GM18499 (cell line): Measurements from ENCODE around the gene TRMT1.

ENCODE experiments used
- ATAC-seq: cut with Tn5 transposase; IDR thresholded peaks from one replicate; pipeline ENCODE4 v1.9.1; 2021; ENCODE audit warnings: moderate number of reproducible peaks; ENCODE audit not compliant: insufficient read depth, unreplicated experiment

The TRMT1 gene

DNA sequence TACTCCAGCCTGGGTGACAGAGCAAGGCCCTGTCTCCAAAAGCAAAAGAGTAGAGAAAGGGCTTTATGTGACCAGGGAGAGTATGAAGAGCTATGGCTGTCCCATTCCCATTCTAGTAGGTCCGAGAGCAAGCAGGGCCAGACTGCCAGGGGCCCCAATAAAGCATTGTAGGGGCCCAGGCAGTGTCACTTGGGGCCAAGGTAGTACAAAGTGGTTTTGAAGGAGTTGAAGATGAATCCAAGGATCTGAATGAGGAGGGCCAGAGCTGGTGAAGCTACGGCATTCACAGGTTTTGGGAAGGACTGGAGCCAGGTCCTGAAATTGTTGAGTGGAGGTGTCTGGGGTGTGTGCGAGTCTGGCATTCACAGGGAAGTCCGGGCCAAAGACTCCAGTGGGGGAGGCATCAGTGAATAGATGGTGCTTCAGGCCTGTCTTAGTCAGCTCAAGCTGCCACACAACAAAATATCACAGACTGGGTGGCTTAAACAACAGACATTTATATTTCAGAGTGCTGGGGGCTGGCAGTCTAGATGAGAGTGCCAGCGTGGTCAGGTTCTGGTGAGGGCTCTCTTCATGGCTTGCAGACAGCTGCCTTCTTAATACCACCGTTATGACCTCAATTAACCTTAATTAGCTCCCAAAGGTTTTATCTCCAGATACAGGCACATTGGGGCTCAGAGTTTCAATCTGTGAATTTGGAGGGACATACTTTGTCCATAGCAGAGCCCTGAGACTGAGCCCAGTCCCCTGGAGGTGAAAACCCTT is 11.5 kb upstream of the TRMT1 start:
- no peak for ATAC-seq

DNA sequence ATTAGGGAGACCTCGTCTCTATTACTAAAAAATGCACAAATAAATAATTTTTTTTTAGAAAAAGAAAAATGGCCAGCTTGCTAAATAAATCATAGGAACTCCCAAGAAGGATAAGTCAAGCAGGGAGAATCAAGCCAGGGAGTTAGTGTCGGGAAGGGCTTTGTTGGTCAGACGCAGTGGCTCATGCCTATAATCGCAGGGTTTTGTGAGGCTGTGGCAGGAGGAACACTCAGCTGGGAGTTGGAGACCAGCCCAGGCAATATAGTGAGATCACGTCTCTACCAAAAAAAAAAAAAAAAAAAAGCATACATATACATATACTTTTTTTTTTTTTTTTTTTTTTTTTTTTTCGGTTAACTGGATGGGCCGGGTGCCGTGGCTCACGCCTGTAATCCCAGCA is 10.5 kb upstream of the TRMT1 start:
- ATAC-seq: no peak

DNA sequence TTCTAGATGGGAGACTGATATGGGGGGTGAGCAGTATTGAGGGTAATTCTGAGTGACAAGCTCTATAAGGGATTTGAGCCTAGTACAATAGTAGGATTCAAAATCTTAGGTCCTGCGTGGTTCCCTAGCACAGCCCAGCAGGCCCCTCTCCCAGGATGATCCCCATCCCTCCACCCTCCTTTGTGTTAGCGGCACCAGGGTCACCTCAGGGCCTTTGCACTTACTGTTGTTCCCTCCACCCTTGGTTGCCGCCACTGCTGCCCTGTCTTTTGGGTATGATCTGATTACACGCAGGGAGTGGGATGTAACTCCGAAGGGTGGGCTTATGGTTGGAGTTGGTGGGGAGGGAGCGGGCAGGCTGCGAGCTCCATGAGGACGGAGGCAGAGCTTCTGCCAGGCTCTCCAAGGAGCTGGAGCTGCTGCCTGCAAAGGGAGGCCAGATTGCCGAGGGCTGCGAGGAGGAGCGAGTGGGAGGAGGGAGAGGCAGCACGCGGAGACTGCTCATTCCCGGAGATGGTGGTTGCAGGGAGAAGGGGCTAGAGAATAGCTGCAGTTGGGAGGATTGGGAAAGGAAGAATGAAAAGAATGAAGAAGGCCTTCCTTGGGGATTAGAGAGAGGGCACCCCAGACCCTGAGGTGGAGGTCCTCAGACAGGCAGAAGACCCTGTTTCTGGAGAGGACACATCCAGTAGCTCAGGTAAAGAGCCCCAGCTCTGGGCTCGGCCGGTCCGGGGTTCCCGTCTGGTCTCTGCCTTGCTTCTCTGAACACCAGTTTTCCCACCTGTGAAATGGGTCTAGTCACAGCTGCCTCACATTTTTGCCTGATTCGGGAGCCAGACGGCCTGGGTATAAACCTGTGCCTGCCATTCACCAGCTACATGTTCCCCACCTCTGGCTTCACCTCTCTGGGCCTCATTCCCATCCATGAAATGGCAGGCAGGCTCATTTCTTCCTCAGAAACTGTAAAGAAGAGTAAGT is 6.7 kb upstream of the TRMT1 start:
- ATAC-seq: no peak

DNA sequence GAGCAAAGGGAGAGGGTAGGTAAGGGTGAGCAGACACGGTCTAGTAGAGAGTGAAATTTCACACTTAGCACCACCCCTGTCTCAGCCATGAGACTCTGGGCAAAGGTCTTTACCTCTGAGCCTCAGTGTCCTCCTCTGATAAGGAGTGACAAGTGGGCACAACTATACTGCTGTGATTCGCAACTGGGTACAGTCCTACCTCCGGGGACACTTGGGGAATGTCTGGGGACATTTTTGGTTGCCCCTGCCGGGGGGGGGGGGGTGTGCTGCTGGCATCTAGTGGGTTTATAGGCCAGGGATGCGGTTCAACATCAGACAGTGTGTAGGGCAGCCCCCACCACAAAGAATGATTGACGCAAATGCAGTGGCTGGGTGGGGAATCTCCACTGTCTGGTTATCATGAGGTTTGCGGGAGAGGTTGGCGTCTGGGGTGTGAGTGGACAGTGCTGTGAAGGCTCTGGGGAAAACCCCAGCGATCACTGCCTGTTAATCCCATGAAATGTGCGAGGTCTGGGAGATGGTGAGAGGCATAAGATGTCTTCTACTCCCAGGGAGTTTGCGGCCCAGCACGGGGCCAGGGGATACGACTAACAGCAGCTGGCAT is 5.8 kb upstream of the TRMT1 start:
- ATAC-seq: no peak

DNA sequence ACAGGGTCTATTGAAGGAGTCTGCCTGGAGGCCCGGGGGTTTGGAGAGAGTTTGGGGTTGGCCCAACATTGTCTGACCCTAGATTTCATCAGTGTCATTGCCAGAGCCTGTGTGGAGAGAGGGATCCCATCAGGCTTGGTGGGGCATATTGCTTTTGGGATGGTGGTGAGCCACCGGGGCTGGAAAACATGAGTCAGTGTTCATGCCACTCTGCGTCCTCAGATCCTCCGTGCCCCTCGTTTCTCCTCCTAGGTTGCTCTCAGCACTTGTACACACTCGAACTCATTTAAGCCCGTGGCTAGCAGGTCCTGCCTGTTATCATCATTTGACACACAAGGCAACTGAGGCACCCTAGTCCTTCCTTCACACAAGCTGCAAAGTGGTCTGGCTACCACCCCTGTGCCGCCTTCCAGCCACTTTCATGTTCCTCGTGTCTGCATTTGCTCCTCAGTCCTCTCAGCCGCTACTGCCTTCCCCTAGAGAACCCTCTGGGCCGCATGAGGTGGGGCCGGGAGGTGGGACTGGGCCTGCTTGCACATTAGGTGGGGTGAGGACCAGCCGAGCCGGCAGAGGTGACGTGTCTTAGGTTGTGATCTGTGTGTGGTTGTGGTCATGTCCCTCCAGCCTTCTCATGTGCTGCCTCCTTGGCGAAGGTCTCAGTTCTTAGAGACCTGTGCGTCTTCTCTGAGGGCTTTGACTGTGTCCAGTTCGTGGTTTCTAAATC is 5.2 kb upstream of the TRMT1 start:
- ATAC-seq: no peak

DNA sequence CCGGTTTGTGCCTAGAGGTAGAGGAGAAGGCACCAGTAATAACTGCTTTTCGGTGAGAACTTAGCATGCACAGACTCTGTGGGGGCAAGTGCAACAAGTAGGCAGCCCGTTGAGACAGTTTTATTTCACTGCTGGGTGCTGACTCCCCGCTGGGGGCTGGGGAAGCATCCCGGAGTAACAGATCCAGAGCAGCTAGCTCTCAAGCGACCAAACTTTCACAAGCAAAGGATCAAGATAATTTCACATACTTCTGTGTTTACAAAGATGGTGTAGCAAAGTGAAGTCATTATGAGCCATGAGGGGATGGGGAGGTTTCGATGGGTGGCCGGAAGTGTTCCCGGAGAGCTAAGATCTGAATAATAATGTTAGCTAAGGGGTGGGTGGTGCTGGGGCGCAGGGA is 4.3 kb upstream of the TRMT1 start:
- no peak for ATAC-seq

DNA sequence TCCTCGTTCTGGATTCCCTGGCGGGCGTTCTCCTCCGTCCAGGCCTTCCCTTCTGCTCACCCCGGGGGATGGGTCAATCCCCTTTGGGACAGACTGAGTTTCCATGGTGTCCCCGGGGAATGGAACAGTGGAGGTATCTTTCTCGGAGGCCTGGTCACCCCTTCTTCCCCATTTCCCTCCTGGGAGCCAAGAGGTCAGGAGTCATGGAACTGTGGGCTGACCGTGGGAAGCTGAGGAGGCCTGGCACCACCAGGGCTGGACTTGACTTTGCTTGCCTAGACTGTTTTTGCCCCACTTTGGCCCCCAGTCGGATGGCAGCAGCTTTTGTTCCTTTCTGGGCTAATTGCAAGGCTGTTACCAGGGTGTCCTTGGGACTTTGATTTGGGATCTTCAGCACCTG is 3.5 kb upstream of the TRMT1 start:
- ATAC-seq: no peak

DNA sequence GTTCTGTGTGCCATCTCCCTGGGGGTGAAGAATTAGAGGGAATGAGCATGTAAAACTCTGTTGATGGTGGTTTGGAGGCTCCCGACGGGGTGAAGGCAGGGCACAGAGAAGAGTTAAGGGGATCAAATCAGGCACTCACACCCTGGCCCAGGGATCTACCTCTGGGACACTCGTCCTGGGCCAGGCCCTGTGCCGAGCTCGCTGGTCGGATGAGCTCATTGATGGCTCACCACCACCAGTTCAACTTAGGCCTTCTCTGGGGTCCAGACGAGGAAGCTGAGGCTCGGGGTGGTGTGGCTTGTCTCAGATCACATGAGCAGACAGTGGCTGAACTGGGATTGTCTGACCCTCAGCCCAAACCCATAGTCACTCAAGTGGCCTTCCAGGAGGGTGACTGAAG is 3.1 kb upstream of the TRMT1 start:
- ATAC-seq: no peak

DNA sequence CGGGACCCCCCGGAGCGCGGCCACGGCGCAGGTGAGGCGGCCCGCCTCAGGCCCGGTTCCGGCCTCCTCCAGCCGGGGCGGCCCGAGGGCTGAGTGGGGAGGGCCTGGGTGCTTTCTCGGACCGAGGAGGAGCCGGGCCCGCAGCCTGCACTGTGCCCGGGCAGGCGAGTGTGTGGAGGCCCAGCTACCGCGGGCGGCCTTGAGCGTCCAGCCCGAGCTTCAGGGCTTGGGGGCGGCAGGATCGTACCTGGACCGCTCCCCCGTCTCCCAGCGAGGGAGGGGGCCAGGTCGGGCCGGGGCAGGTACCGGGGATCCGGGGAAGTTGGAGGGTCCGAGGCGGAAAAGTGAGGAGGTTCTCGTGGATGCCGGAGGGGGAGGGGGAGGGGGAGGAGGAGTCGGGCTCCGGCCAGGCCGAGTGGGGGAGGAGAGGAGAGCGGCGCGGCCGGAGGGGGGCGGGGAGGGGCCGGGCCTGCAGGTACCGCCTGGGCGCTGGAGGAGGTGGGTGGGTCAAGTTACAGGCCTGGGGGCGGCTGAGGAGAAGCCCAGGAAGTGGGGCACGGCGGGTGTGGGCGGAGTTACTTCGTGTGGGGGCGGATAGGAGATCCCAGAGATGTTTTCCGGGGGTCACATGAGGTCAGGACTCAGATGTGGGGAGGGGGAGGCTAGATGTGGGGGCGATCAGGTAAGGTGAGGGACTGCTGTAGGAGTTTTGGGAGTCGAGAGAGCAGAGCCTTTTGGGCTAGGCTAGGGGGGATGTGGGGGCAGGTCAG is 2.1 kb upstream of the TRMT1 start:
- no peak for ATAC-seq

DNA sequence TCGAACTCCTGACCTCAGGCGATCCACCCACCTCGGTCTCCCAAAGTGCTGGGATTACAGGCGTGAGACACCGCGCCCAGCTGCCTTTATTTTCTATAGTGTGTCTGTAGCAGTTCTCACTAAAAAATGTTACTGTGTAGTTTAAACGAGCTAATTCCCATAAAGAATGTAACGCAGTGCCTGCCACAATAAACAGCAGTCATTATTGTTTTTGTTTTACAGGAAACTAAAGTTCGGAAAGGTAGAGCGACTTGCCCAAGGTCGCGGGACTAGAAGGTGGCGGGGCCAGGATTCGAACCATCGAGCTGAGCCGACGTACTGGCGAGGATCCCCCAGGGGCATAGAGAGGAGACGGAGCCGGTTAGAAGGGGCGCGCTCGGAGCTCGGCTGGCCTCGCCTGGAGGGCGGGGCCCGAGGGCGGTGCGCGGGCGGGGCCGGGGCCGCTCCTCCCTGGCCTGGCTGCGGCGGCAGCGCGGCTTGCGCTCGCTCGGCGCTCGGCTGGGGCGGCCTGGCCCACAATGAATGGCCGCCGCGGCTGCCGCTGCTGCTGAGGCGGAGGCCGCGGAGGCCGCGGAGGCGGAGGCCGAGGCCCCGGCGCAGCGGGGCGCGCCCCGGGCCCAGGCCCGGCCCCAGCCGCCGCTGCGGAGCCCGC is 1.4 kb upstream of the TRMT1 start, which contains the start of gene NACC1:
TSS of gene NACC1 (plus strand) at position 493 of the 652 bp plus-strand sequence. CDS start 16,944 bp downstream, outside the sequence.
- ATAC-seq: no peak

DNA sequence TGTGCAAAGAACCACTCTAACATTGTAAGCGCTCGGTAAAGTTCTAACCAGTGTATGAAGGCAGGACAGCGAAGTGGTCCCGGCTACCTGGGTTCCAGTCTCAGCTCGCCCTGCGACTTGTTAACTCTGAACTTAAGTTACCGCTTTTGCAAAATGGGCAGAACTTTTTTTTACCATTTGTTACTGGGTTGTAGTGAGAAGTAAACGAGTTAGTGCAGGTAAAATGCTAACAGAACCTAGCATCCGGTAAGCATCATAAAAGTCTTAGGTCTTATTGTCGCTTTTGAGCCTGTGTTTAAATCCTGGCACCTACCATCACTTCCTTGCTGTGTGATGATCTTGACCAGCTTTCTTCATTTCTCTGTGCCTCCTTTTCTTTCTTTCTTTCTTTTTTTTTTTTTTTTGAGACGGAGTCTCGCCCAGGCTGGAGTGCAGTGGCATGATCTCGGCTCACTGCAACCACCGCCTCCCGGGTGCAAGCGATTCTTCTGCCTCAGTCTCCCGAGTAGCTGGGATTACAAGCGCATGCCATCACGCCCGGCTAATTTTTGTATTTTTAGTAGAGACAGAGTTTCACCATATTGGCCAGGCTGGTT is 734 bp upstream of the TRMT1 start:
- ATAC-seq: no peak

DNA sequence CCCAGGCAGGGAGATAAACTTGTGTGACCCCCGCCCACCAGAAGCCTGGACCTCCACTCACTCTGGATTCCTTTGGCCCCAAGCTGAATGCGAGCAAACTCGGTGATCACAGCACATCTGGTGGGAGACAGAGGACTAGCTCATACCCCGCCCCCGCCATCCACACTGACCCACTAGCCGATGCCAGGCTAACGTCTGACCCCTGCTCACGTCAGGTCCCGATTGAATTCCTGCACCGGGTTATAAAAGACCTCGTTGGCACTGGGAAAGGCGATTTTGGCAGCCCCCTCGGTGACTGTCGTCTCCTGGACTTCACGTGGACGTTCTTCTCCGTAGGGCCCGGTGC is 631 bp downstream of the TRMT1 start:
- no peak for ATAC-seq

DNA sequence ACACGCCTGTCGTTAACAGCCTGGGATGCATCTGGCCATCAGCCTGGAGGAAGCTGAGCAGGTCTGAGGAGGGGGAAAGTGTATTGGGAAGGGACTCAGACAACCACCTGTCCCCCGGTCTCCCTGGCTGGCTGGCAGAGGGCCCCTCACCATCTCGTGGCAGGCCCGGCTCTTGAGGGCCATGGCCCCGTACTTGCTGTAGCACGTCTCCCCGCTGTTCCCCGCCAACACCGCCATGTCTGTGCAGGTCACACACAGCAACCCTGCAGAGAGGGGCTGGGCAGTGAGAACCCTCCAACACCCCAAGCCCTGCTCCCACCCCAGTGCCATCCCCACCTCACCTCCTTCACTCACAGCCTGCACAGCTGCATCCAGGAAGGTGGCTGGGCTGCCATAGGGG is 4.0 kb downstream of the TRMT1 start:
- no peak for ATAC-seq

DNA sequence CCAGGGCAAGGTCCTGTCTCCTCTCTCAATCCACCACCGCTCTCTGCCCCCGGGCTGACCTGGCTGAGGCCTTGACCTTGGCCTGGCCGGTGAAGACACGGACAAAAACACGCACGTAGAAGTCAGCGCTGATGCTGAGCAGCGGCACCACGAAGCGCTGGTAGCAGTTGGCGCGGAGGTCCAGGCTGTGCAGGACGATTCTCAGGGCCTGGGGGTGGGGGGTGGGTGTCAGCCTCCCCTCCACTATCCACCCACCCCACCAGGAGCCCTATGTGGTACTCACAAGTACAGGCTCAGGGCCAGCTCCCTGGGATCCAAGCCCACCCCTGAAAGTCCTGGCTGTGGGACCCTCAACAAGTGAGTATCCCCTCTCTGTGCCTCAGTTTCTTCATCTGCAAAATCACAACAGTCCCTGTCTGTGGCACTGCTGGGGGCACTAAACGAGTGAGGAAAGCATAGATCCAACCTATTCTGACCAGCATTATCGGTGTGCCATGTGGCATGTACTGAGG is 6.4 kb downstream of the TRMT1 start:
- no peak for ATAC-seq

DNA sequence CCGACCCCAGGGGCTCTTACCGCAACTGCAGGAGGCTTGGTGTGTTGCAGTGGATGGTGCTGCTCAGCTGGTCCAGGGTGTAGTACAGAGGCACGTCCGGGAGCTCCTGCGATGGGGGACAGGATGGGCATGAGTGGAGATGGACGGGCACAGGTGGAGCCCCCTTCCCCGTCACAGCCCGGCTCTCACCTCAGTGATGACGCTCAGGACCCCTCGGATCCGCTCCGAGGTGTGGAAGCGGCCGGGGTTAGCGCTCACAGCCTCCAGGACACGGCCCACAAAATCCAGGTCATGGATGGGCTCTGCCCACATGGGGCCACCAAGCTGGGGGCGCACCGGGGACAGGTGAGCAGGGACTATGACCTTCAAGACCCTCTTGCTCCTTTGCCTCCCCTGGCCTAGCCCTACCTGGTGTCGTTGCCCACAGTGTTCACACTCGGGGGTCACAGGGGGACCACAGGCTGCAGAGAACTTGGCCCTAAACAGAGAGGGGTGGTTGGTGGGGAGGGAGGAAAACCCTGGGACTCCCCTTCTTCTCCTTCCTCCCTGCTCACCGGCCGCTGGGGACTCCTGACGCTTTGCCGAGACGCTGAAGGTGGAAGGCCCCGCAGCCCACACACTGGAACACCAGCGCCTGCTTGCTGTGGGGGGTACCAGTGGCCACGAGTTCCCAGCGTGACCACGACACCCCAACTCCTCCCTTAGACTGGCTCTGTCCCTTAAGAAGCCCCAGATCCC is 7.0 kb downstream of the TRMT1 start:
- ATAC-seq: no peak

DNA sequence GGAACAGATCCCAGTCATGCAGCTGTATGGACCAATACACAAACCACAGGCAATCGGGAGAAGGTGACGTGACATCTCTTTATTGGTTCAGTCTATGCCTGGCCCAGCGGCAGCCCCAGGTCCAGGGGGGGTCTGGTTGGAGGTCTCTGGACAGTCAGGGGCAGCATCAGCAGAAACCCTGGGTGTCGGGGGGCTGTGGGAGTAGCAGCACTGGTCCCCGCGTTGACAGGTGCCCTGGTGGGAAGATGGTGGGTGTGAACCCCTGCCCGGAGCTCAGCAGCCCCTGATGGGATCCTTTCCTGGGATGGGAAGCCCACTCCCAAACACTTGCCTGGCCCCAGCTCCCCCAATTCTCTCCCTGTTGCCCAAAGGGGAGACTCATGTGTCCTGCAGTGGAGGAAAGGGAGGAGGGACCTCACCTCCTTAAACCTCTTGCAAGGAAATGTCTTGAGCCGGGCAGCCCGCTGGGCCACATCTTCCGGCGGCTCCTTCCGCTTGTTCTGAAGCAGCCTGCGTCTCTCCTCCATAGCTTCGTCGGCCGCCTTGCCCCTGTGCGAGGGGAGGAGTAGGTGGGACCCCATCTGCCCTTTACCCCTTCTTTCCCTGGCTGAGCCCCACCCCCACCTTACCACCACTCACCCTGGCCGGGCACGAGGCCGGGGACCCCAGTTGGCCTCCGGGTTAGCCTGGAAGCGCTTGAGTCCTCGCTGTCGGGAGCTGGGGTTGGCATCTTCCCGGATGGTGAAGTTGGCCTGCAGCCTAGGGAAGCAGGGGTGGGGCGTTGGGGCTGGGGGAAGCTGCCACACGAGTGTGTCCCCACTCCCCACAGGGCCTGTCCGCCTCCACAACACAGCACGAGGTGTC is 11.5 kb downstream of the TRMT1 start:
- no peak for ATAC-seq

DNA sequence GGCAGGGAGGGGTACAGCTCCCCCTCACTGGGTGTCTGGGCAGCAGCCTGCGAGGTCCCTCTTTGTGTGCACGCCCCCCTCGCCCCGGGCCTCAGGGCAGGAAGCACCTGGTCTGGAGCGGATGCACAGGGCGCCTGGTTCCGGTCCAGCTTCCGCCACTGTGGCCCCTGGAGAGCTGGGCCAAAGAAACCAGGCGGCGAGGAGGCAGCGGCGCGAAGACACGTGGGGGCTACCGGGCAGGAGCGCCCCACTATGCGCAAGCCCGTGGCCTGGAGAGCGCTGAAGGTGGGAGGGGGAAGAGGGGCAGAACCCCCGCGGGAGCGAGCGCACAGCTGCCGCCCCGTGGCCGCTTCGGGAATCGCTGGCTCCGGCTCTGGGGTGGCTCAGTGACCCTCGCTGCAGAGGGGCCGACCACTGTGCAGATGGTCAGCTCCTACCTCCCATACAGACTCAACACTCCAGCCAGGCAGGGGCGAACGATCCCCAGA is 12.1 kb downstream of the TRMT1 start:
- no peak for ATAC-seq
